H9 (cell line): ENCODE results near the gene AKT1. TPM values are rescaled to one million over a fixed set of nuclear protein-coding genes. Genes with fewer than 3 reads are reported as not detected.

ENCODE experiments used
- DNase-seq: peaks from one replicate; pipeline ENCODE4 v3.0.0-alpha.2; 2017
- H2AFZ ChIP-seq: one replicate; pipeline ENCODE4 v1.6.1; 2013; ENCODE audit warnings: mild to moderate bottlenecking, low read length, control low read depth, moderate library complexity
- H2AK5ac ChIP-seq: 2 replicates; pipeline ENCODE4 v1.6.1; 2013; ENCODE audit warnings: low read length, control low read depth, mixed read lengths; ENCODE audit not compliant: insufficient read length
- H2BK120ac ChIP-seq: one replicate; pipeline ENCODE4 v1.6.1; 2013; ENCODE audit warnings: low read depth, mild to moderate bottlenecking, low read length, control low read depth, inconsistent platforms; ENCODE audit not compliant: poor library complexity, severe bottlenecking
- H2BK12ac ChIP-seq: 2 replicates; pipeline ENCODE4 v1.6.1; 2013; ENCODE audit warnings: low read length, control low read depth, mixed read lengths, low read depth; ENCODE audit not compliant: insufficient read length
- H2BK15ac ChIP-seq: 2 replicates; pipeline ENCODE4 v1.6.1; 2013; ENCODE audit warnings: low read depth, low read length, control low read depth
- H2BK20ac ChIP-seq: one replicate; pipeline ENCODE4 v1.6.1; 2013; ENCODE audit warnings: low read depth, mild to moderate bottlenecking, low read length, control low read depth, inconsistent platforms; ENCODE audit not compliant: poor library complexity, severe bottlenecking
- H2BK5ac ChIP-seq: 2 replicates; pipeline ENCODE4 v1.6.1; 2013; ENCODE audit warnings: low read length, control low read depth, mixed read lengths; ENCODE audit not compliant: insufficient read length
- H3K14ac ChIP-seq: 2 replicates; pipeline ENCODE4 v1.6.1; 2013; ENCODE audit warnings: low read length, control low read depth; ENCODE audit not compliant: insufficient read depth
- H3K18ac ChIP-seq: 2 replicates; pipeline ENCODE4 v1.6.1; 2013; ENCODE audit warnings: low read depth, mild to moderate bottlenecking, mixed read lengths, low read length, control low read depth; ENCODE audit not compliant: insufficient read length
- H3K23ac ChIP-seq: 2 replicates; pipeline ENCODE4 v1.6.1; 2013; ENCODE audit warnings: low read length, control low read depth, mixed read lengths, low read depth; ENCODE audit not compliant: insufficient read length
- H3K23me2 ChIP-seq: 2 replicates; pipeline ENCODE4 v1.6.1; 2013; ENCODE audit warnings: low read depth, mild to moderate bottlenecking, mixed read lengths, low read length, control low read depth; ENCODE audit not compliant: insufficient read length, poor library complexity, severe bottlenecking
- H3K27ac ChIP-seq: 2 replicates; pipeline ENCODE4 v1.5.1; 2013; ENCODE audit warnings: low read length, control low read depth, mixed read lengths, low read depth; ENCODE audit not compliant: insufficient read length
- H3K27me3 ChIP-seq: 2 replicates; pipeline ENCODE4 v1.6.1; 2013; ENCODE audit warnings: low read length, control low read depth, inconsistent platforms; ENCODE audit not compliant: insufficient read depth
- H3K4ac ChIP-seq: 2 replicates; pipeline ENCODE4 v1.6.1; 2013; ENCODE audit warnings: low read depth, mild to moderate bottlenecking, control low read depth, inconsistent platforms, low read length, moderate library complexity
- H3K4me1 ChIP-seq: 2 replicates; pipeline ENCODE4 v1.6.1; 2013; ENCODE audit warnings: low read length, control low read depth, inconsistent platforms; ENCODE audit not compliant: insufficient read depth
- H3K4me2 ChIP-seq: 2 replicates; pipeline ENCODE4 v1.6.1; 2013; ENCODE audit warnings: low read length, control low read depth, mixed read lengths; ENCODE audit not compliant: insufficient read length, insufficient read depth
- H3K56ac ChIP-seq: 2 replicates; pipeline ENCODE4 v1.6.1; 2013; ENCODE audit warnings: low read depth, mild to moderate bottlenecking, mixed read lengths, low read length, control low read depth; ENCODE audit not compliant: insufficient read length
- H3K79me1 ChIP-seq: 2 replicates; pipeline ENCODE4 v1.6.1; 2013; ENCODE audit warnings: low read depth, mild to moderate bottlenecking, moderate library complexity, low read length, control low read depth, inconsistent platforms; ENCODE audit not compliant: insufficient read depth, poor library complexity, severe bottlenecking
- H3K79me2 ChIP-seq: 2 replicates; pipeline ENCODE4 v1.6.1; 2013; ENCODE audit warnings: low read length, control low read depth, inconsistent platforms; ENCODE audit not compliant: insufficient read depth
- H3K9ac ChIP-seq: 2 replicates; pipeline ENCODE4 v1.6.1; 2013; ENCODE audit warnings: low read length, control low read depth, mixed read lengths; ENCODE audit not compliant: insufficient read length; ENCODE audit errors: extremely low read depth
- H3K9me3 ChIP-seq: one replicate; pipeline ENCODE4 v1.6.1; 2013; ENCODE audit warnings: low read depth, low read length, inconsistent platforms; ENCODE audit not compliant: control insufficient read depth
- H3T11ph ChIP-seq: one replicate; pipeline ENCODE4 v1.6.1; 2013; ENCODE audit warnings: mild to moderate bottlenecking, low read length, control low read depth, inconsistent platforms
- H4K20me1 ChIP-seq: one replicate; pipeline ENCODE4 v1.6.1; 2013; ENCODE audit not compliant: control insufficient read depth, insufficient read length, insufficient read depth
- H4K5ac ChIP-seq: 2 replicates; pipeline ENCODE4 v1.6.1; 2013; ENCODE audit warnings: low read depth, mild to moderate bottlenecking, mixed read lengths, low read length, control low read depth; ENCODE audit not compliant: insufficient read length
- H4K8ac ChIP-seq: replicated peaks from 2 replicates; pipeline ENCODE4 v1.6.1; 2013; ENCODE audit warnings: low read length, control low read depth, mixed read lengths, low read depth; ENCODE audit not compliant: insufficient read length
- H4K91ac ChIP-seq: 2 replicates; pipeline ENCODE4 v1.6.1; 2013; ENCODE audit warnings: low read depth, mild to moderate bottlenecking, moderate library complexity, mixed read lengths, low read length, control low read depth; ENCODE audit not compliant: insufficient read length
- H3K27ac Mint-ChIP-seq, 3 experiments: 2 replicates in 2 of 3; 3 replicates in 1 of 3; pipeline ENCODE4 v1.8.0; 2020 to 2021; ENCODE audit warnings: mixed read lengths in 3 of 3, mild to moderate bottlenecking in 1 of 3, moderate library complexity in 1 of 3
- H3K27me3 Mint-ChIP-seq: 2 replicates; pipeline ENCODE4 v1.8.0; 2021; ENCODE audit warnings: low read depth, mild to moderate bottlenecking, moderate library complexity, mixed read lengths
- H3K36me3 Mint-ChIP-seq, 3 experiments: 2 replicates in 2 of 3; 3 replicates in 1 of 3; pipeline ENCODE4 v1.8.0; 2020 to 2021; ENCODE audit warnings: low read depth in 3 of 3, mixed read lengths in 3 of 3; ENCODE audit not compliant: insufficient read depth in 1 of 3
- H3K4me1 Mint-ChIP-seq, 2 experiments: 2 replicates each; pipeline ENCODE4 v1.8.0; 2020; ENCODE audit warnings: mixed read lengths in 2 of 2
- H3K4me3 Mint-ChIP-seq, 2 experiments: 2 replicates in 1 of 2; 3 replicates in 1 of 2; pipeline ENCODE4 v1.8.0; 2020 to 2021; ENCODE audit warnings: mild to moderate bottlenecking in 2 of 2, mixed read lengths in 2 of 2, moderate library complexity in 1 of 2
- H3K9me3 Mint-ChIP-seq, 2 experiments: 2 replicates in 1 of 2; 3 replicates in 1 of 2; pipeline ENCODE4 v1.8.0; 2020; ENCODE audit warnings: mild to moderate bottlenecking in 2 of 2, mixed read lengths in 2 of 2, moderate library complexity in 1 of 2
- WGBS: extraction: QIAGEN DNeasy Blood & Tissue Kit; methylation state at CpG from one replicate; pipeline ENCODE4 v1.1.7; 2013; ENCODE audit warnings: missing lambda C conversion rate, low lambda C conversion rate, mixed read lengths; ENCODE audit not compliant: insufficient read length; ENCODE audit errors: extremely low coverage; 5-methylcytosine and 5-hydroxymethylcytosine counted together
- total RNA-seq: library from RNA; stranded (reverse); gene quantifications from 2 replicates; pipeline ENCODE4 v1.2.1, GENCODE V29; 2021
- TF ChIP-seq, protein P1 (sequence below): fragments of 200-600 bp; sonication (generic); conservative IDR thresholded peaks from 3 replicates; pipeline ENCODE4 v1.8.0; 2021; ENCODE audit warnings: antibody characterized with exemption, mild to moderate bottlenecking

Gene AKT1
- total RNA-seq, 1 experiment from 2014 or later, result 101 TPM

DNA sequence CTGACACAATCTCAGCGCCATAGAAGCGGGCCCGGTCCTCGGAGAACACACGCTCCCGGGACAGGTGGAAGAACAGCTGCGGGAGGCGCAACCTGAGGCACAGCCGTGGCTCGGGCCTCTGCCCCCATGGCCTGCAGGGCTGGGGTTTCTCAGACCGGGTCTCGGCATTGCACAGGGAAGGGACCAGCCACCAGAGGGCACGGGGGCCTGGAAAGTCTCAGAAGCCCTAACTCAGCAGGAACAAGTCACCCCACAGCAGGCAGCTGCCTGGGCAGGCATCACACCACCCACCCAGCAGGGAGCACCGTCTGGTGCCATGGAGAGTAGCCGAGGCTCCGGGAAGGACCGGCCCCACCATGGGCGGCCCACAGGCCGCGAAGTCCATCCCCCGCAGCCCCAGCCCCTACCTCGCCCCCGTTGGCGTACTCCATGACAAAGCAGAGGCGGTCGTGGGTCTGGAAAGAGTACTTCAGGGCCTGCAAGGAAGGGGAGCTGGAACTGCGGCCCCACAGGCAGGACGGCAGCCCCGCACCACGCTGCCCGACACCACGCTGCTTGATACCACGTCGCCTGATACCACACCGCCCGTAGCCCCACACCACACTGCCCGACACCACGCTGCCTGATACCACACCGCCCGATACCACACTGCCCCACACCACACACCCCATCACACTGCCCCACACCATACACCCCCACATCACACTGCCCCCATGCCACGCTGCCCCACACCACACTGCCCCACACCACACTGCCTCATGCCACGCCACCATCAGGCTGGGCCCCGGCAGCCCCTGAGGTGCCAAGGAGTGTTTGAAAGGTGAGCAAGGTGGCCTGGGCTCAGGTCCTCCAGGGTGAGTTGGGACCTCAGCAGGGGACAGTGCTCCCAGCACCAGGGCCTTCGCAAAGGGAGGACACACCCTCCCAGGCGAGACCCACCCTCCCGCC, 21.8 kb downstream of the AKT1 start:
- H4K5ac ChIP-seq, result no peak overlapping the region
- no peak overlapping the region for H2BK20ac ChIP-seq
- H3K4ac ChIP-seq, result no peak overlapping the region
- Mint-ChIP-seq H3K27me3 (no peaks in the 10 kb centered on the region), H3K4me3 (no peak overlapping the region), H3K4me1 (peaks cover 10 to 11% of the 10 kb centered on the region in 2 experiments), H3K9me3 (peaks cover 0 to 9% of the 10 kb centered on the region in 2 experiments; a peak in 4 of 5 replicates), H3K27ac (no peak overlapping the region), H3K36me3 (peaks cover 34 to 50% (median 49%) of the 10 kb centered on the region in 3 experiments)
- no peak overlapping the region for H3K56ac ChIP-seq
- H3K18ac ChIP-seq, result no peak overlapping the region
- no peak overlapping the region for H3K4me2 ChIP-seq
- H3K27me3 ChIP-seq, result no peaks in the 10 kb centered on the region
- no peaks in the 10 kb centered on the region for H3K79me1 ChIP-seq
- no peak overlapping the region for H4K8ac ChIP-seq
- no peak overlapping the region for H3K23ac ChIP-seq
- no peak overlapping the region for H2BK5ac ChIP-seq
- H3K27ac ChIP-seq, result no peak overlapping the region
- DNase-seq, result no peak
- H2AFZ ChIP-seq, result no peak overlapping the region
- no peak overlapping the region for H2BK120ac ChIP-seq
- TF ChIP-seq, protein P1, sequence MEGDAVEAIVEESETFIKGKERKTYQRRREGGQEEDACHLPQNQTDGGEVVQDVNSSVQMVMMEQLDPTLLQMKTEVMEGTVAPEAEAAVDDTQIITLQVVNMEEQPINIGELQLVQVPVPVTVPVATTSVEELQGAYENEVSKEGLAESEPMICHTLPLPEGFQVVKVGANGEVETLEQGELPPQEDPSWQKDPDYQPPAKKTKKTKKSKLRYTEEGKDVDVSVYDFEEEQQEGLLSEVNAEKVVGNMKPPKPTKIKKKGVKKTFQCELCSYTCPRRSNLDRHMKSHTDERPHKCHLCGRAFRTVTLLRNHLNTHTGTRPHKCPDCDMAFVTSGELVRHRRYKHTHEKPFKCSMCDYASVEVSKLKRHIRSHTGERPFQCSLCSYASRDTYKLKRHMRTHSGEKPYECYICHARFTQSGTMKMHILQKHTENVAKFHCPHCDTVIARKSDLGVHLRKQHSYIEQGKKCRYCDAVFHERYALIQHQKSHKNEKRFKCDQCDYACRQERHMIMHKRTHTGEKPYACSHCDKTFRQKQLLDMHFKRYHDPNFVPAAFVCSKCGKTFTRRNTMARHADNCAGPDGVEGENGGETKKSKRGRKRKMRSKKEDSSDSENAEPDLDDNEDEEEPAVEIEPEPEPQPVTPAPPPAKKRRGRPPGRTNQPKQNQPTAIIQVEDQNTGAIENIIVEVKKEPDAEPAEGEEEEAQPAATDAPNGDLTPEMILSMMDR, result peak; percentile 32; the same call in 2 of the 3 replicates
- no peak overlapping the region for H4K91ac ChIP-seq
- H3K9ac ChIP-seq, result no peak overlapping the region
- H2BK12ac ChIP-seq, result no peak overlapping the region
- H3K79me2 ChIP-seq, result no peaks in the 10 kb centered on the region
- H2AK5ac ChIP-seq, result no peak overlapping the region
- no peak overlapping the region for H3T11ph ChIP-seq
- no peak overlapping the region for H2BK15ac ChIP-seq
- WGBS, result no CpG with 5 or more reads among the region's 46 CpGs
- no peaks in the 10 kb centered on the region for H3K9me3 ChIP-seq
- H3K23me2 ChIP-seq, result peaks cover under 1% of the 10 kb centered on the region
- H4K20me1 ChIP-seq, result no peaks in the 10 kb centered on the region
- no peak overlapping the region for H3K14ac ChIP-seq
- no peaks in the 10 kb centered on the region for H3K4me1 ChIP-seq
